GM12872 (cell line): ENCODE data around the gene CYP2S1.

Experiments
- CTCF ChIP-seq: IDR thresholded peaks from 3 replicates; pipeline ENCODE4 v1.5.1; 2011; ENCODE audit warnings: low read depth, mild to moderate bottlenecking, low read length, moderate library complexity; ENCODE audit not compliant: insufficient read depth

CYP2S1 gene

GRCh38 chr19:41233748-41234240 is 40.8 kb downstream of the CYP2S1 start:
- TF ChIP-seq CTCF = no peak

- no peak for TF ChIP-seq CTCF
Observed at GRCh38 chr19:41234512-41235168, 41.6 kb downstream of the CYP2S1 start.

- no peak for TF ChIP-seq CTCF
Observed at GRCh38 chr19:41235480-41235879, 42.5 kb downstream of the CYP2S1 start.

- TF ChIP-seq CTCF = no peak
Observed at GRCh38 chr19:41238244-41238643, 45.2 kb downstream of the CYP2S1 start.

- TF ChIP-seq CTCF = no peak
Observed at GRCh38 chr19:41239363-41239762, 46.3 kb downstream of the CYP2S1 start.

- TF ChIP-seq CTCF = no peak
Observed at GRCh38 chr19:41239961-41240574, 47.0 kb downstream of the CYP2S1 start.

GRCh38 chr19:41241859-41242258 is 48.8 kb downstream of the CYP2S1 start:
- no peak for TF ChIP-seq CTCF
